ENCODE measurements around the gene HYKK.

DNA sequence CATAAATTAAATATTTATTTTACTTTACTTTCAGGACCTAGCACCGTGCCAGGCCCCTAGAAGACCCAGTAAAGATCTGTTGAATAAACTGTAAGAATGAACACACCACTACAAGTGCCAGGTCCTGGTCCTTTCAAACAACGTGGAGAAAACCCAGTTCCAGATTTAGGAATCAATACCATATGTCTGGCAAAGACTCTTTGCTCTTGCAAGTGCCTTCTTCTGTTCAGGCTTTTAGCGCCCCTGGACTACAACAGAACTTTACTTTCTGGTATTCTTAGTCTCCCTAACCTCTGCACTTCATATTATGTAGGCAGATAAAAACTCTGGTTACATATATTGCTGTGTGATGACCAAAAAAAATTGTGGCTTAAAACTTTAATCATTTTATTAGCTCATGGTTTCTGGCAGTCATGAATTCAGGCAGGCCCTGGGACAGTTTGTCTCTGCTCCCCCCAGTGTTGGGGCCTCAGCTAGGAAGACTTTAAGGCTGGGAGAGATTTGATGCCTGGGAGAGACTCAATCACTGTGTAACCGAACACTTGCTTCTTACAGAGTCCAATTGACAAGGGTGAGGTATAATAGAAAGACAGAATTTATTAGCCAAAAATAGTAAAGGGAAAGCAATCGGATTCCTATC lies 30.0 kb downstream of the HYKK start:
- TF ChIP-seq, protein P1, sequence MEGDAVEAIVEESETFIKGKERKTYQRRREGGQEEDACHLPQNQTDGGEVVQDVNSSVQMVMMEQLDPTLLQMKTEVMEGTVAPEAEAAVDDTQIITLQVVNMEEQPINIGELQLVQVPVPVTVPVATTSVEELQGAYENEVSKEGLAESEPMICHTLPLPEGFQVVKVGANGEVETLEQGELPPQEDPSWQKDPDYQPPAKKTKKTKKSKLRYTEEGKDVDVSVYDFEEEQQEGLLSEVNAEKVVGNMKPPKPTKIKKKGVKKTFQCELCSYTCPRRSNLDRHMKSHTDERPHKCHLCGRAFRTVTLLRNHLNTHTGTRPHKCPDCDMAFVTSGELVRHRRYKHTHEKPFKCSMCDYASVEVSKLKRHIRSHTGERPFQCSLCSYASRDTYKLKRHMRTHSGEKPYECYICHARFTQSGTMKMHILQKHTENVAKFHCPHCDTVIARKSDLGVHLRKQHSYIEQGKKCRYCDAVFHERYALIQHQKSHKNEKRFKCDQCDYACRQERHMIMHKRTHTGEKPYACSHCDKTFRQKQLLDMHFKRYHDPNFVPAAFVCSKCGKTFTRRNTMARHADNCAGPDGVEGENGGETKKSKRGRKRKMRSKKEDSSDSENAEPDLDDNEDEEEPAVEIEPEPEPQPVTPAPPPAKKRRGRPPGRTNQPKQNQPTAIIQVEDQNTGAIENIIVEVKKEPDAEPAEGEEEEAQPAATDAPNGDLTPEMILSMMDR (IDR thresholded peaks at IDR 0.05) = no peak
- TF ChIP-seq POLR2A (IDR thresholded peaks at IDR 0.05) = no peak
